GM13976 (cell line): ENCODE results near the gene SHISAL2B.

Experiments
- DNase-seq: peaks from one replicate; pipeline ENCODE4 v3.0.0; 2012; ENCODE audit warnings: low spot score
- in situ Hi-C: fragments of 300-500 bp; cut with MboI; formaldehyde crosslinking; loops from one replicate; pipeline ENCODE4 v1.12.0; 2022; ENCODE audit warnings: low sequenced_read_pairs, mixed read lengths, inconsistent platforms; ENCODE audit not compliant: unreplicated experiment
- TF ChIP-seq, protein P1 (sequence below): IDR thresholded peaks from 2 replicates; pipeline ENCODE4 v1.5.1; 2012; ENCODE audit warnings: borderline replicate concordance, mild to moderate bottlenecking; ENCODE audit not compliant: insufficient read depth; ENCODE audit errors: extremely low read depth, missing control alignments, control extremely low read depth

SHISAL2B gene

DNA sequence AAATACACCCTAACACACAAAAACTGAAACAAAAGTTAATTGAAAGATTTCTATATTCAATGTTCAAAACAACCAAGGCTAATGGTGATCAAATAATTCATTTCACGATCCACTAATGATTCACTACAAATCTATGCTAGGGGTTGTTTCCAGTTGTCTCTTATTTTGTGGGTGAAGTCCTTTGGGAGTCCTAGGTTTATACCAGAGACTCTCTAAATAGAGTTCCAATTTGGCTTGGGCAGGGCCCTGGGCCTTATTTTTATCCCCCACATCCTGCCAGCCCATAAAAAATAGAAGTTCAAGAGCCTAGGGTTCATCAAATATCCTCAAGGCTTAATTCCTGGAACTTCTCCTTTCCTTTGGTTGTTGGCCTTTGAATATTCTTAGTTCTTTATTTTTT lies 52.1 kb downstream of the SHISAL2B start:
- in situ Hi-C loops = no loop called here
- TF ChIP-seq, protein P1, sequence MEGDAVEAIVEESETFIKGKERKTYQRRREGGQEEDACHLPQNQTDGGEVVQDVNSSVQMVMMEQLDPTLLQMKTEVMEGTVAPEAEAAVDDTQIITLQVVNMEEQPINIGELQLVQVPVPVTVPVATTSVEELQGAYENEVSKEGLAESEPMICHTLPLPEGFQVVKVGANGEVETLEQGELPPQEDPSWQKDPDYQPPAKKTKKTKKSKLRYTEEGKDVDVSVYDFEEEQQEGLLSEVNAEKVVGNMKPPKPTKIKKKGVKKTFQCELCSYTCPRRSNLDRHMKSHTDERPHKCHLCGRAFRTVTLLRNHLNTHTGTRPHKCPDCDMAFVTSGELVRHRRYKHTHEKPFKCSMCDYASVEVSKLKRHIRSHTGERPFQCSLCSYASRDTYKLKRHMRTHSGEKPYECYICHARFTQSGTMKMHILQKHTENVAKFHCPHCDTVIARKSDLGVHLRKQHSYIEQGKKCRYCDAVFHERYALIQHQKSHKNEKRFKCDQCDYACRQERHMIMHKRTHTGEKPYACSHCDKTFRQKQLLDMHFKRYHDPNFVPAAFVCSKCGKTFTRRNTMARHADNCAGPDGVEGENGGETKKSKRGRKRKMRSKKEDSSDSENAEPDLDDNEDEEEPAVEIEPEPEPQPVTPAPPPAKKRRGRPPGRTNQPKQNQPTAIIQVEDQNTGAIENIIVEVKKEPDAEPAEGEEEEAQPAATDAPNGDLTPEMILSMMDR = no peak
- DNase-seq = no peak

- TF ChIP-seq, protein P1 = no peak
- no peak for DNase-seq
- in situ Hi-C loops = no loop called here
These were observed 52.5 kb downstream of the SHISAL2B start for GRCh38 chr5:64742821-64743220.

DNA sequence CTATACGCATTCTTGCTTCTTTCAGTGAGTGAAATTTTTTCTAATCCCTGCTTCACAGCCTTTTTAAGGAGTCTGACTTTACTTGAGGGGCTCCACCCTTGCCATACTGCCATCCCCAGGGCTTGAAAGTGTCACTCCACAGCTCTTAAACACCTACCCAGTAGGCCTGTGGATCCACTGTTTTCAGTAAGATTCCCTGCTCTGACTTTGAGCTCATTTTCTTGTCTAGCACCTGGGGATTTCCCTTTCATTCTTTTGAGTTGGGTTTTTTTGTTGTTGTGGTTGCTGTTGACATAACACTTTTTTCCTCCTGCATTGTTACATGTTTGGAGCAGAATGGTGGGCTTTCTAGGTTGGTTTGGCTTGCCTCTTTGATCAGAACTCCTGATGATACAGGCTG lies 54.6 kb downstream of the SHISAL2B start:
- TF ChIP-seq, protein P1 = no peak
- in situ Hi-C loops = no loop called here
- DNase-seq = no peak

GRCh38 chr5:64746446-64746845 lies 56.1 kb downstream of the SHISAL2B start:
- TF ChIP-seq, protein P1 = no peak
- in situ Hi-C loops = no loop called here
- DNase-seq = no peak

GRCh38 chr5:64749385-64749784 lies 59.1 kb downstream of the SHISAL2B start:
- TF ChIP-seq, protein P1 = no peak
- no peak for DNase-seq
- in situ Hi-C loops = no loop called here

DNA sequence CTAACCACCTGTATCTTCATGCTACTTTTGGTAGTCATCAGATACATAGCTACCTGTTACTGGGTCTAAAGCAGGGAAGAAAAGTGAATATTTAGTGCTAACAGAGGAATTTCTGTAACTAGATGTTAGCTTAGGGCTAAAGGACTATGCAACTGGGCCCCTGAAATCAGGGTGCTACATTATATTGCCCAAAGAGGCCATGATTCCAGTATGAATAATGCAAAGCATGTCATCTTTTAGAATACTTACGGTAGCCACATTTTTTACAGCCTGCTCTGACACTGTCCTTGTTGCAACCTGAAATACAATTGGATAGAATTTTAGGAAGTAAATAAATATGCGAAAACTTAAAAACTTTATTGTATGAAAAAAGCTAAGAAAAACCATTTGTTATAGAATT lies 63.8 kb downstream of the SHISAL2B start:
- TF ChIP-seq, protein P1 = no peak
- in situ Hi-C loops = no loop called here
- DNase-seq = no peak

- in situ Hi-C loops = no loop called here
- TF ChIP-seq, protein P1 = no peak
- DNase-seq = no peak
These were observed 68.6 kb downstream of the SHISAL2B start for GRCh38 chr5:64758901-64759300.
